GM19043 (cell line): ENCODE measurements around the gene LONRF3.

ENCODE experiments used
- ATAC-seq: cut with Tn5 transposase; IDR thresholded peaks from one replicate; pipeline ENCODE4 v1.9.1; 2021; ENCODE audit warnings: low read depth; ENCODE audit not compliant: unreplicated experiment

LONRF3 gene

GRCh38 chrX:118974088-118974907, at the start of gene LONRF3:
TSS of gene LONRF3 (plus strand) at chrX:118974618. CDS start at chrX:118974781, 163 bp downstream.
- ATAC-seq, result no peak

GRCh38 chrX:118928151-118928550, 46.3 kb upstream of the LONRF3 start:
- no peak for ATAC-seq

DNA sequence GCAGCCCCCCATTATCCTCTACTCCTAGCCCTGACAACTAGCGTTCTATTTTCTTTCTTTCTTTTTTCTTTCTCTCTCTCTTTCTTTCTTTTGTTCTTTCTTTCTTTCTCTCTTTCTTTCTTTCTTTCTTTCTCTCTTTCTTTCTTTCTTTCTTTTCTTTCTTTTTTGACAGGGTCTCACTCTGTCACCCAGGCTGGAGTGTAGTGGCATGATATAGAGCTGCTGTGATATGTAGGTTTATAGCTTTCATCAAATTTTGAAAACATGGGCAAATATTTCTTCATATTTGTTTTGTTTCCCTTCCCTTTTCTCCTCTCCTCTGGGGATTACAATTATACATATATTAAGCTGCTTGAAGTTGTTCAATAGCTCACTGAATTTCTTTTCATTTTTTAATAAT, 39.1 kb upstream of the LONRF3 start:
- ATAC-seq, result no peak

DNA sequence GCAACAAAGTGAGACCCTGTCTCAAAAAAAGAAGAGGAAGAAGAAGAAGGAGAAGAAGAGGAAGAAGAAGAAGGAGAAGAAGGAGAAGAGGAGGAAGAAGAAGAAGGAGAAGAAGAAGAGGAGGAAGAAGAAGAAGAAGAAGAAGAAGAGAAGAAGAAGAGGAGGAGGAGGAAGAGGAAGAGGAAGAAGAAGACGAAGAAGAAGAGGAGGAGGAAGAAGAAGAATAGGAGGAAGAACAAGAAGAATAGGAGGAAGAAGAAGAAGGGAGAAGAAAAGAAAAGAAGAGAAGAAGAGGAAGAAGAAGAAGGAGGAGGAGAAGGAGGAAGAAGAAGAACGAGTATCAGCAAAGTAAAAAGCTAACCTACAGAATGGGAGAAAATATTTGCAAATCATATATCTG, 33.3 kb upstream of the LONRF3 start:
- no peak for ATAC-seq

- no peak for ATAC-seq
These were observed 31.3 kb upstream of the LONRF3 start for GRCh38 chrX:118943102-118943501.

- no peak for ATAC-seq
These were observed 28.5 kb upstream of the LONRF3 start for GRCh38 chrX:118945921-118946320.

DNA sequence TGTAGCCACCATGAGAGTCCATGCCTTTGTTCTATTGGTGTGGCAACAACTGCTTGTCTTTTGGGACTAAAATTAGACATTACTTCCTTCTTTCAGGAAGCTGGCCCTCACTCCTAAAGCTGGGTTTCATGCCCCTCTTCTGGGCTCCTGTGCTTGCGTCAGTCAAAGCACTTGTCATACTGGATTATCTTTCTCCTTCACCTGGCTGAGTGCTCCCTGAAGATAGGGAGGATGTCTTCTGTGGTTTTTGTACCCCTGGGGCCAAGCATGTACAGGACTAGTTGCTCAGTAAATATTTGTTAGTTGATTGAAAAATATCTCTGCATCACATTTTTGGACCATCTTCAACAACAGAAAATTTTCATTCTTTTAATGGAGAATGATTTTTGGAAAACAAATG, 26.1 kb upstream of the LONRF3 start:
- ATAC-seq, result no peak

DNA sequence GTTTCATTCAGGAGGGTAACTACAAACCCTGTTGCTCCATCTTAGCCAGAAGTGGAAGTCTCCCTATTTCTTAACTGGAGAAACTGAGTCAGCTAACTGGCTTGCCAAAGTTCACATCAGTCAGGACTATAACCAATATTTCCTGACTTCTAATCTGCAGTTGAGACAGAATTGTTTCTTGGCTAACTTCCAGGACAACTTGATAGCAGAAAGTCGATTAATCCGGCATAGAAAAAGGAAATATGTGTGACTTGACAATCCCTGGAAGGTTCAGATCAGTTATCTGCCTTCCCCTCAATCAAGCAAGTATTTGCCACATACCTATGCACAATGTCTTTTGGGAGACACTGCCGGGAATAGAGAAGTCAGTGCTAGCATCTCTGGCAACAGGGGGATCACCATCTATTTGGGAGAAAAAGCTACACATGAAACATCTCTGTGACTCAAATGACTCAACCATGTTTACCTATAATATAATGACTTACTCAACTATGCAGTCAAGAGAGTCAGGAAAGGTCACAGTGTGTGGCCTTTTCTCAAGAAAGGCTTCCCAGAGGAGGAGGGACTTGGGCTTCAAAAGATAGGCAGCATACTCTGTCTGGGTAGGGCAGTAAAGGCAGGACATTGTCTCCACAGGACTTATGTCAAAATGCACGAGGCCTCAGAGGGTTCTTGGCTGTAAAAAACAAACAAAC, 12.4 kb upstream of the LONRF3 start:
- no peak for ATAC-seq

GRCh38 chrX:118963159-118963558, 11.3 kb upstream of the LONRF3 start:
- no peak for ATAC-seq

DNA sequence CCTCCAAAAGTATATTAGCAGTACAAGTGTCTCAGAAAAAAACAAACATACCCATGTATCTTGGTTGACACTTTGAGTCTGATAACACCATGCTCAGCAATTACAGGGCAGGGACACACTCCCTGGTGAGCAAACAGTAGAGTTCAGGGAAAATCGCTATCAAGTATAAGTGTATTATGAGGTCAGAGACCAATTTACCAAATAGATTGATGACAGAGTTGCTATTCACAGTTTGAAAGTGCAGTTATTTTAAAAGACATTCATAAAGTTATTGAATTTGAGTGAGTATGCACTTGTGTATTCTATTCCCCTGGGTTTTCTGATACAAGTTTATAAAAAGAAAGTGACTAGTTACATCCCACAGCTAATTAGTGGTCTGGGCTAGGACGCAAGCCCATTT, 10.2 kb upstream of the LONRF3 start:
- ATAC-seq, result no peak

GRCh38 chrX:118965395-118965794, 9.0 kb upstream of the LONRF3 start:
- ATAC-seq, result no peak

DNA sequence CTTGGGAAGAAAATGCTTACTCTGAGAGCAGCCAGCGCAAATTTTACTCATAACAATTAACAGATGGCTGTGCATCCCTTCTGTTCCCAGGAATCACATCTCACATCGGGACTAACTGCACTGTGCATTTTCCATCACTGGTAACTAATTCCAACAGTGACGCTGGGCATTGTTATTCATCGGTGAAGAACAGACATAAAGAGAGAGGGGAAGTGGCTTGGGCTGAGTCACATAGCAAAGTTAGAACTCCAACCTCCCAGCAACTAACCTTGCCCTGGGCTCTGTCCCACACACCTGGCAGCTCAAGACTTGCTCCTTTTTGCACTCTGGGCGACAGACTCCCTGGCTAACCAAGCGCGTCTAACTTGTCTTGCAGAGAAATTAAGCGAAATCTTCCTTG, 6.4 kb upstream of the LONRF3 start:
- ATAC-seq, result no peak

- ATAC-seq, result no peak
These were observed 2.9 kb upstream of the LONRF3 start for GRCh38 chrX:118971552-118971951.

- no peak for ATAC-seq
These were observed 880 bp upstream of the LONRF3 start for GRCh38 chrX:118973389-118974087.

DNA sequence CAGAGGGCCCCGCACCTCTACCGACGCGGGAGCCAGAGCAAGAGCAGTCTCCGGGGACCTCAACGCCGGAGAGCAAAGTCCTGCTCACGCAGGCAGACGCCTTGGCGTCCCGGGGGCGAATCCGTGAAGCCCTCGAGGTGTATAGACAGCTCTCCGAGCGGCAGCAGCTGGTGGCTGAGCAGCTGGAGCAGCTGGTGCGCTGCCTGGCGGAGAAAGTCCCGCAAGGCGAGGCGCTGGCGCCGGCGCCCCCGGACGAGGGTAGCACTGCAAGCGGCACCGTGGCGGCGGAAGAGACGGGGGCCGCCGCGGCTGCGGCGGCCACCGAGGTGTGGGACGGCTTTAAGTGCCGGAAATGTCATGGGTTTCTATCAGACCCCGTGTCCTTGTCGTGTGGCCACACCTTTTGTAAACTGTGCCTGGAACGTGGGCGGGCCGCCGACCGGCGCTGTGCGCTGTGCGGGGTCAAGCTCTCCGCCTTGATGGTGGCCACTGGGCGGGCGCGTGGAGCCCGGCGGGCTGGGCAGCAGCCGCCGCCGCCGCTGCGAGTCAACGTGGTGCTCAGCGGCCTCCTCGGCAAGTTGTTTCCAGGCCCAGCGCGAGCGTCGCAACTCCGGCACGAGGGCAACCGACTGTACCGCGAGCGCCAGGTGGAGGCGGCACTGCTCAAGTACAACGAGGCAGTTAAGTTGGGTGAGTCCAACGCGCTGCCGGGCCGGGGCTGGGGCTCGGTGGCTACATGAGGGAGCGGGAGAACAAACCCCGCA, 672 bp downstream of the LONRF3 start:
- ATAC-seq, result no peak

DNA sequence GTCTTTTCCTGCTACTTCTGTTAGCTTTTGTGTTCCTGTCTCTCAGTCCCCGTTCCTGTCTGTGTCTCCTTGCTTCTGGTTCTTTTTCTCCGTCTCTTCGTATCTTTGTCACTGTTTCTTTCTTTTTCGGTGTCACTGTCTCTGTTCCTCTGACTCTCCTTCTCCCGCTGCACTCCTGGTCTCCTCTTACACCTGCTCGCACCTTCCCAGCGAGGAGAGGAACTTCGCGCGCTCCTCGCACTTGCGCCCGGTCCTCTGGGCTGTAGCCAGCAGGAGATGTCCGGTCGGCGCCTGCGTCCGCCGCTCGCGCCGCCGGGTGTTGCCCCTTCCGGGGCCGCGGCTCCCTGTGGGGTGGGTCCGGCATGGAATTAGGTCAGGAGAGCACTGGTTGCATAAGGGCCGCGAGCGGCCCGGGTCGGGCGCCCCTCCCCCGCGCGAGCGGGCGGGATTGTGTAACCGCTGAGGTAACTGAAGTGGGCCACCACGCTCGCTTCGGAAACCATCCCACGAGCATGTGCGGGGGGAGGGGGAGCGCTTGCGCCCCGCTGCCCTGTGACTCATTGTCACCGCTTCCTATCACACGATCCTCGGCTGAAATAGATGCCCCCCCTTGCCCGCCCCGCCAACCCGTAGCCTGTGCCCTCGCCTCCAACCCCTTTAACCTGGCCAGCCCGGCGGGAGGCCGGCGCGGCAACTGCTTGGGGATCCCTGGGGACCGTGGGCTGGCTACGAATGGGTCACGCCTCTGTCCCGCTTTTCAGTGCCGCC, 1.6 kb downstream of the LONRF3 start:
- no peak for ATAC-seq

GRCh38 chrX:118976599-118977340, 2.4 kb downstream of the LONRF3 start:
- no peak for ATAC-seq

DNA sequence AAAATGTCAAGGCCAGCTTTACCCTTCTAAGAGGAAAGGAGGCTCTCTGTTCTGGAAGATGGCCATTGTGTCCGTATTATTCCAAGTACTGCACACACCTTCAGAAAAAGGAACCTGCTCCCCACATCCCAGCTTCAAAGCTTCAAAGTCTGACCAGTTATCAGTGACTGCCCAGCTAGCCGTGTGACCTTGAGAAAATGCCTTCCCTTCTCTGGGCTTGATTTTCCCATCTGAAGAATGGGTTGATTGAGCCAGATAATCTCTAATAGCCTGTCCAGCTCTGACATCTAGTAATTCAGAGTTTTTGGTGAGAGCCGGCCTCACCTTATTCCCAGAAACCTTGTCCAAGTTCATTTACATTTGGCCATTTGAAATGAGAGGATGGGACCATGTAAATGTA, 3.0 kb downstream of the LONRF3 start:
- no peak for ATAC-seq

GRCh38 chrX:118978451-118978850, 4.0 kb downstream of the LONRF3 start:
- no peak for ATAC-seq
